SK-N-SH (cell line): ENCODE results near the gene ABHD4. TPM values are rescaled to one million over a fixed set of nuclear protein-coding genes. Genes with fewer than 3 reads are reported as not detected.

ENCODE experiments used
- CTCF ChIA-PET: fragments of 300-600, 350-600 bp; formaldehyde crosslinking; extraction: SDS; loops from one replicate; lab custom pipeline; 2021; lab: Yijun Ruan, JAX
- POLR2A ChIA-PET: fragments of 350-600 bp; sonication (Branson Sonifier 250); formaldehyde crosslinking; extraction: SDS; loops from one replicate; lab custom pipeline; 2020; ENCODE audit warnings: antibody characterized with exemption, inconsistent platforms; lab: Yijun Ruan, JAX
- DNase-seq: peaks from one replicate; pipeline ENCODE4 v3.0.0; 2012
- H2AFZ ChIP-seq: fragments of 200-600 bp; sonication (generic); 2 replicates; pipeline ENCODE4 v1.8.1; 2016; ENCODE audit warnings: antibody characterized with exemption, mild to moderate bottlenecking, low read depth
- H3F3A ChIP-seq: fragments of 200-600 bp; sonication (generic); replicated peaks from 2 replicates; pipeline ENCODE3; 2016; ENCODE audit warnings: antibody characterized with exemption, mild to moderate bottlenecking; ENCODE audit not compliant: insufficient read depth
- H3K27ac ChIP-seq, 2 experiments: fragments of 200-500 bp in 1 of 2; fragments of 200-600 bp in 1 of 2; sonication (Bioruptor generic) in 1 of 2; sonication (generic), shearing (Covaris generic) in 1 of 2; 2 replicates each; pipeline versions ENCODE4 v1.5.1 to v1.6.1; 2014 to 2016; ENCODE audit warnings: low read depth in 2 of 2, inconsistent platforms in 1 of 2, low read length in 1 of 2, mild to moderate bottlenecking in 1 of 2, mixed read lengths in 1 of 2
- H3K27me3 ChIP-seq: fragments of 200-600 bp; sonication (generic), shearing (Covaris generic); 2 replicates; pipeline ENCODE4 v1.6.1; 2016; ENCODE audit warnings: mixed run types; ENCODE audit not compliant: insufficient read depth
- H3K36me3 ChIP-seq, 2 experiments: fragments of 200-500 bp in 1 of 2; fragments of 200-600 bp in 1 of 2; sonication (Bioruptor generic) in 1 of 2; sonication (generic) in 1 of 2; replicated peaks in 1 of 2; 2 replicates each; pipeline versions ENCODE3 to v1.5.1; 2014 to 2016; ENCODE audit warnings: low read length in 1 of 2, mild to moderate bottlenecking in 1 of 2; ENCODE audit not compliant: insufficient read depth in 2 of 2, control insufficient read depth in 1 of 2
- H3K4me1 ChIP-seq, 2 experiments: fragments of 200-500 bp in 1 of 2; fragments of 200-600 bp in 1 of 2; sonication (Bioruptor generic) in 1 of 2; sonication (generic), shearing (Covaris generic) in 1 of 2; 2 replicates each; pipeline versions ENCODE4 v1.5.1 to v1.6.1; 2014 to 2016; ENCODE audit warnings: low read depth in 1 of 2, low read length in 1 of 2, mixed run types in 1 of 2; ENCODE audit not compliant: insufficient read depth in 2 of 2, control insufficient read depth in 1 of 2
- H3K4me2 ChIP-seq: fragments of 200-600 bp; sonication (generic), shearing (Covaris generic); 2 replicates; pipeline ENCODE4 v1.6.1; 2017; ENCODE audit warnings: mixed run types
- H3K4me3 ChIP-seq, 2 experiments: fragments of 200-500 bp in 1 of 2; fragments of 200-600 bp in 1 of 2; sonication (Bioruptor generic) in 1 of 2; sonication (generic), shearing (Covaris generic) in 1 of 2; 2 replicates each; pipeline versions ENCODE4 v1.5.1 to v1.8.1; 2014 to 2016; ENCODE audit warnings: low read depth in 2 of 2, inconsistent platforms in 1 of 2, low read length in 1 of 2, mild to moderate bottlenecking in 1 of 2, mixed read lengths in 1 of 2, moderate library complexity in 1 of 2
- H3K79me2 ChIP-seq: fragments of 200-600 bp; sonication (generic); 2 replicates; pipeline ENCODE4 v1.8.1; 2017; ENCODE audit warnings: mild to moderate bottlenecking; ENCODE audit not compliant: insufficient read depth
- H3K9ac ChIP-seq: fragments of 200-600 bp; sonication (generic); 2 replicates; pipeline ENCODE4 v1.6.1; 2017; ENCODE audit warnings: mixed run types
- H3K9me2 ChIP-seq: fragments of 200-600 bp; sonication (generic); 2 replicates; pipeline ENCODE4 v1.6.1; 2017; ENCODE audit warnings: mixed run types
- H3K9me3 ChIP-seq: fragments of 200-600 bp; sonication (generic); 2 replicates; pipeline ENCODE4 v1.6.1; 2017; ENCODE audit warnings: mixed run types, mild to moderate bottlenecking, moderate library complexity
- H4K20me1 ChIP-seq: fragments of 200-600 bp; sonication (generic); 2 replicates; pipeline ENCODE4 v1.6.1; 2017; ENCODE audit warnings: mild to moderate bottlenecking, mixed run types; ENCODE audit not compliant: insufficient read depth
- CHD2 ChIP-seq: fragments of 150-350 bp; IDR thresholded peaks from 2 replicates; pipeline ENCODE4 v1.6.1; 2018; ENCODE audit warnings: low read length; ENCODE audit not compliant: partially characterized antibody
- ELF1 ChIP-seq: IDR thresholded peaks from 2 replicates; pipeline ENCODE4 v1.4.0; 2012
- EP300 ChIP-seq, 2 experiments: IDR thresholded peaks; 2 replicates each; pipeline versions ENCODE4 v1.4.0 to v1.6.1; 2012; ENCODE audit warnings: borderline replicate concordance in 1 of 2, low read depth in 1 of 2, low read length in 1 of 2
- FOXJ3 ChIP-seq: sonication (generic); formaldehyde crosslinking; IDR thresholded peaks from 2 replicates; pipeline ENCODE4 v1.5.1; 2020; ENCODE audit warnings: mild to moderate bottlenecking, missing genetic modification reagents
- FOXM1 ChIP-seq: IDR thresholded peaks from 2 replicates; pipeline ENCODE4 v1.4.0; 2012; ENCODE audit warnings: low read depth, mild to moderate bottlenecking
- GATA2 ChIP-seq: sonication (generic); formaldehyde crosslinking; IDR thresholded peaks from 2 replicates; pipeline ENCODE4 v1.5.0; 2020; ENCODE audit warnings: mild to moderate bottlenecking, missing genetic modification reagents
- IRF3 ChIP-seq: fragments of 150-350 bp; IDR thresholded peaks from 2 replicates; pipeline ENCODE4 v1.6.1; 2016; ENCODE audit warnings: mild to moderate bottlenecking, low read depth, low read length
- MEF2A ChIP-seq: IDR thresholded peaks from 2 replicates; pipeline ENCODE4 v1.4.0; 2012; ENCODE audit warnings: low read depth, borderline replicate concordance
- MXI1 ChIP-seq: IDR thresholded peaks from 2 replicates; pipeline ENCODE4 v1.6.1; 2012; ENCODE audit warnings: mild to moderate bottlenecking, low read depth, low read length, improper control_type of control experiment
- NFIC ChIP-seq: IDR thresholded peaks from 2 replicates; pipeline ENCODE4 v1.4.0; 2012; ENCODE audit warnings: borderline replicate concordance
- PBX3 ChIP-seq: IDR thresholded peaks from 2 replicates; pipeline ENCODE4; 2012
- POLR2AphosphoS5 ChIP-seq: IDR thresholded peaks from 2 replicates; pipeline ENCODE4 v1.6.1; 2012; ENCODE audit warnings: low read depth, low read length
- RAD21 ChIP-seq: IDR thresholded peaks from 2 replicates; pipeline ENCODE4 v1.6.1; 2012; ENCODE audit warnings: mild to moderate bottlenecking, low read length
- RXRA ChIP-seq: IDR thresholded peaks from 2 replicates; pipeline ENCODE4 v1.4.0; 2012; ENCODE audit warnings: low read depth, mild to moderate bottlenecking, borderline replicate concordance
- SIN3A ChIP-seq: IDR thresholded peaks from 2 replicates; pipeline ENCODE4 v1.6.1; 2012; ENCODE audit warnings: low read depth, mild to moderate bottlenecking, low read length, moderate library complexity, borderline replicate concordance
- USF1 ChIP-seq: IDR thresholded peaks from 2 replicates; pipeline ENCODE4 v1.4.0; 2012; ENCODE audit warnings: low read depth, borderline replicate concordance
- USF2 ChIP-seq: fragments of 150-350 bp; IDR thresholded peaks from 2 replicates; pipeline ENCODE4 v1.6.1; 2017; ENCODE audit warnings: antibody characterized with exemption, low read length, low read depth, borderline replicate concordance
- ZBTB33 ChIP-seq: IDR thresholded peaks from 2 replicates; pipeline ENCODE4 v1.4.0; 2012; ENCODE audit warnings: low read depth, borderline replicate concordance
- WGBS: methylation state at CpG from one replicate; pipeline ENCODE4 v1.1.6; 2017; ENCODE audit warnings: low lambda C conversion rate; 5-methylcytosine and 5-hydroxymethylcytosine counted together
- polyA plus RNA-seq, 3 experiments: library from polyadenylated mRNA; depleted of rRNA; stranded (reverse); fragments of >200 nt; gene quantifications; 2 replicates each; pipeline ENCODE4 v1.2.3, GENCODE V29; 2012

Gene ABHD4
- polyA plus RNA-seq, 1 of the 3 experiments (the other 2 are of a cell fraction) = 15.0 TPM

GRCh38 chr14:22579881-22580280 lies 18.2 kb upstream of the ABHD4 start:
- Histone ChIP-seq H3K27ac (no peak overlapping the region), H3F3A (no peaks in the 10 kb centered on the region), H3K4me2 (no peak overlapping the region)
- TF ChIP-seq IRF3 (no peak), ELF1 (no peak), MXI1 (no peak), POLR2AphosphoS5 (no peak), USF2 (no peak), GATA2 (no peak), SIN3A (no peak), RXRA (no peak), FOXM1 (no peak), FOXJ3 (no peak), USF1 (no peak), CHD2 (no peak), RAD21 (no peak), EP300 (IDR thresholded peaks at IDR 0.05; ENCODE audit: borderline replicate concordance in 1 of 2, low read depth in 1 of 2, low read length in 1 of 2) (no peak)
- TF ChIP-seq, all 33 proteins: peak for 0
- DNase-seq = no peak
- POLR2A ChIA-PET = no interaction called here
- no peak overlapping the region for H3K4me3 ChIP-seq
- CTCF ChIA-PET = interaction anchor here (0.7 to 7.9 kb wide), 3 partner anchors 9 to 73 kb away, joined by 3 to 65 read pairs (median 4); partner anchors contain the start of gene ABHD4
- H2AFZ ChIP-seq = no peak overlapping the region
- H3K36me3 ChIP-seq = peaks cover 3 to 23% of the 10 kb centered on the region in 2 experiments
- no peaks in the 10 kb centered on the region for H3K27me3 ChIP-seq
- 95% methylated on average over 3 of the region's 3 CpGs for whole genome bisulfite sequencing
- H4K20me1 ChIP-seq = peaks cover 31% of the 10 kb centered on the region
- no peak overlapping the region for H3K9ac ChIP-seq
- H3K79me2 ChIP-seq = peaks cover 99% of the 10 kb centered on the region
- no peaks in the 10 kb centered on the region for H3K9me3 ChIP-seq
- no peaks in the 10 kb centered on the region for H3K9me2 ChIP-seq
- H3K4me1 ChIP-seq = no peaks in the 10 kb centered on the region; a peak in 1 of 4 replicates

GRCh38 chr14:22580625-22581024 lies 17.5 kb upstream of the ABHD4 start:
- H3K4me3 ChIP-seq = no peak overlapping the region
- H4K20me1 ChIP-seq = peaks cover 30% of the 10 kb centered on the region
- H3K9me2 ChIP-seq = no peaks in the 10 kb centered on the region
- DNase-seq = no peak
- H3K9ac ChIP-seq = no peak overlapping the region
- no peak overlapping the region for H2AFZ ChIP-seq
- TF ChIP-seq ZBTB33 (no peak), NFIC (no peak), MEF2A (no peak), PBX3 (no peak), RXRA (no peak), IRF3 (no peak), POLR2AphosphoS5 (no peak), USF1 (no peak), RAD21 (no peak)
- no peaks in the 10 kb centered on the region; a peak in 2 of 4 replicates for H3K4me1 ChIP-seq
- no peak overlapping the region for H3K4me2 ChIP-seq
- ChIA-PET CTCF (interaction anchor here (0.7 to 7.9 kb wide), 4 partner anchors 10 to 72 kb away, joined by 3 to 65 read pairs (median 7); partner anchors contain the start of gene ABHD4), POLR2A (no interaction called here)
- no peaks in the 10 kb centered on the region for H3K27me3 ChIP-seq
- no peaks in the 10 kb centered on the region for H3F3A ChIP-seq
- 80% methylated on average over 2 of the region's 2 CpGs for WGBS
- H3K79me2 ChIP-seq = peaks cover 99% of the 10 kb centered on the region
- peaks cover 5 to 20% of the 10 kb centered on the region in 2 experiments for H3K36me3 ChIP-seq
- no peaks in the 10 kb centered on the region for H3K9me3 ChIP-seq
- no peak overlapping the region for H3K27ac ChIP-seq
